Gastrocnemius medialis (tissue), 4 donors: ENCODE data around the gene MBD3L4. TPM values are rescaled to one million over a fixed set of nuclear protein-coding genes. Genes with fewer than 3 reads are reported as not detected.
A peak's percentile ranks its signal among the peaks of the same experiment; 100 is the strongest.
"Not testable (repeated sequence)": the region's sequence is repeated elsewhere in the genome, so short reads cannot be mapped to it uniquely, and the experiment has no call there.

ENCODE experiments used
- ATAC-seq, 2 donors: fragments of 150-250 bp; one replicate each; pipeline ENCODE4 v1.9.1; 2016
- DNase-seq, 2 donors: peaks; one replicate each; pipeline ENCODE4 v3.0.0-alpha.2; 2019
- H3K27ac ChIP-seq, 4 donors: fragments of 200-600 bp; sonication (generic); 1 replicate in 1 of 4; 2 replicates in 3 of 4; pipeline ENCODE4 v1.5.1; 2016 to 2018; ENCODE audit warnings: mild to moderate bottlenecking in 2 of 4, moderate library complexity in 1 of 4
- H3K27me3 ChIP-seq, 3 donors: fragments of 200-600 bp; sonication (generic) in 2 of 3; 1 replicate in 1 of 3; 2 replicates in 2 of 3; pipeline versions ENCODE4 v1.5.1 to v1.6.0; 2016 to 2019; ENCODE audit warnings: mild to moderate bottlenecking in 1 of 3, moderate library complexity in 1 of 3
- H3K36me3 ChIP-seq, 2 donors: fragments of 200-600 bp; sonication (generic) in 1 of 2; one replicate each; pipeline ENCODE4 v1.5.1; 2017 to 2018
- H3K4me1 ChIP-seq, 2 donors: fragments of 200-600 bp; sonication (generic) in 1 of 2; one replicate each; pipeline ENCODE4 v1.5.1; 2016 to 2017; ENCODE audit warnings: mild to moderate bottlenecking in 2 of 2
- H3K4me3 ChIP-seq, 4 donors: fragments of 200-600 bp; sonication (generic) in 3 of 4; 1 replicate in 1 of 4; 2 replicates in 3 of 4; pipeline ENCODE4 v1.5.1; 2016 to 2019; ENCODE audit warnings: mild to moderate bottlenecking in 2 of 4
- H3K9me3 ChIP-seq, 3 donors: fragments of 200-600 bp; sonication (generic) in 2 of 3; 1 replicate in 1 of 3; 2 replicates in 2 of 3; pipeline ENCODE4 v1.5.1; 2016 to 2019
- POLR2A ChIP-seq, 2 donors: fragments of 450-650 bp; IDR thresholded peaks; one replicate each; pipeline ENCODE4 v1.6.1; 2017; ENCODE audit warnings: antibody characterized with exemption in 2 of 2, mild to moderate bottlenecking in 2 of 2, moderate library complexity in 2 of 2
- in situ Hi-C, 4 donors: fragments of 200-750 bp; cut with MboI; loops; one replicate each; pipeline versions ENCODE4 v1.15.0 to v1.8.0; 2017; ENCODE audit warnings: low sequenced_read_pairs in 4 of 4
- intact Hi-C: fragments of 100-400 bp; cut with DNase I; formaldehyde crosslinking; loops from one replicate; pipeline ENCODE4 v1.15.1; 2023; ENCODE audit warnings: low total_unique reads
- total RNA-seq, 4 donors: library from RNA; depleted of rRNA; stranded (reverse); fragments of >200 nt; gene quantifications; one replicate each; pipeline versions ENCODE4 v1.1.0 to v1.2.3, GENCODE V29; 2016
- TF ChIP-seq, protein P1 (sequence below), 5 experiments: fragments of 450-650 bp in 3 of 5; fragments of 200-600 bp in 2 of 5; sonication (generic) in 2 of 5; IDR thresholded peaks in 4 of 5; conservative IDR thresholded peaks in 1 of 5; 1 replicate in 4 of 5; 2 replicates in 1 of 5; pipeline ENCODE4 v1.5.1; 2016 to 2019; ENCODE audit warnings: antibody characterized with exemption in 5 of 5, mild to moderate bottlenecking in 3 of 5, moderate library complexity in 3 of 5

MBD3L4 gene
- not detected for total RNA-seq

DNA sequence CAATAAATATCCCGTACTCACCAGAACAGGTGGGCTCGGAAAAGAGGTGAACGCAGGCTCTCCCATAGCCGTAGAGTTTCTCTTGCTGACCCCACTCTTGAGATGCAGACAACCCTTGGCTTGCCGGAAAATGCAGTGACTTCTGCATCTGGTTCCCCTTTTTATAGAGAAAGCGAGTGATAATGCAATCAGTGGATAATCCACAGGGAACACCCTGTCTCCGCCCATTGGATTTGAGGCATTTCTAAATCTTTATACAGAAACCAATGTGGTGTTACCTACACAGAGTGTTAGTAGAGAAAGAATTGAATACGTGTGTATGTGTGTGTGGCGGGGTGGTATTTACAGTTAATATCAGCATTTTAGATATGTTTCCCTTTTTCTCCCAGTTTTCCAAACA, at the start of gene MBD3L4:
MBD3L4 (minus strand) TSS at position 101 of the 400 bp plus-strand sequence; CDS start at position 66, 35 bp downstream.
- intact Hi-C loops, H3K4me1 ChIP-seq, H3K27me3 ChIP-seq, H3K4me3 ChIP-seq, in situ Hi-C loops, H3K27ac ChIP-seq, DNase-seq, ATAC-seq, H3K9me3 ChIP-seq, H3K36me3 ChIP-seq: not testable (repeated sequence)

DNA sequence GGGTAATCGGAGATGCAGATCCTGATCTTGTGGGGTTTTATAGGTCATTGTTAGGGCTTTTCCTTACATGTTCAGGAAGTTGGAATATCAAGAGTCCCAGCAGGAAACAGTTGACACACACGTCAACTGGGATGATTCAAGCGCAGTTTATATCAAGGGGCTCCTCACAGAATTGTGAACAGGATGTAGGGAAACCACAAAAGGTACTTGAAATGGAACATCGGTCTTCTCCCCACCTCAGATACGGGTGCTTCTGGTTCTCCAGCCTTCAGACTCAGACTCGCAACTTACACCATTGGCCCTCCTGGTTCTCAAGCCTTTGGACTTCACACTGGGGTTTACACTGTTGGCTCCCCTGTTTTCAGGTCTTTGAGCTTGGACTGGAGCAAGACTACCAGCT, 49.0 kb upstream of the MBD3L4 start:
- ATAC-seq (no peak), DNase-seq (no peak)
- in situ Hi-C loops = loop anchor here in 1 of 4 donors (25.0 kb wide), 1 partner anchor 723 kb away; no protein-coding TSS in a partner anchor
- Histone ChIP-seq H3K36me3 (peaks cover 0 to 54% of the 10 kb centered on the region in 2 donors), H3K27ac (no peak overlapping the region), H3K4me3 (no peak overlapping the region), H3K4me1 (no peaks in the 10 kb centered on the region), H3K27me3 (no peaks in the 10 kb centered on the region), H3K9me3 (peaks cover 7 to 43% (median 31%) of the 10 kb centered on the region in 3 donors)
- no peak for TF ChIP-seq POLR2A (IDR thresholded peaks at IDR 0.05)
- TF ChIP-seq, protein P1, sequence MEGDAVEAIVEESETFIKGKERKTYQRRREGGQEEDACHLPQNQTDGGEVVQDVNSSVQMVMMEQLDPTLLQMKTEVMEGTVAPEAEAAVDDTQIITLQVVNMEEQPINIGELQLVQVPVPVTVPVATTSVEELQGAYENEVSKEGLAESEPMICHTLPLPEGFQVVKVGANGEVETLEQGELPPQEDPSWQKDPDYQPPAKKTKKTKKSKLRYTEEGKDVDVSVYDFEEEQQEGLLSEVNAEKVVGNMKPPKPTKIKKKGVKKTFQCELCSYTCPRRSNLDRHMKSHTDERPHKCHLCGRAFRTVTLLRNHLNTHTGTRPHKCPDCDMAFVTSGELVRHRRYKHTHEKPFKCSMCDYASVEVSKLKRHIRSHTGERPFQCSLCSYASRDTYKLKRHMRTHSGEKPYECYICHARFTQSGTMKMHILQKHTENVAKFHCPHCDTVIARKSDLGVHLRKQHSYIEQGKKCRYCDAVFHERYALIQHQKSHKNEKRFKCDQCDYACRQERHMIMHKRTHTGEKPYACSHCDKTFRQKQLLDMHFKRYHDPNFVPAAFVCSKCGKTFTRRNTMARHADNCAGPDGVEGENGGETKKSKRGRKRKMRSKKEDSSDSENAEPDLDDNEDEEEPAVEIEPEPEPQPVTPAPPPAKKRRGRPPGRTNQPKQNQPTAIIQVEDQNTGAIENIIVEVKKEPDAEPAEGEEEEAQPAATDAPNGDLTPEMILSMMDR (IDR thresholded peaks at IDR 0.05 in 4 of 5, conservative IDR thresholded peaks at IDR 0.05 in 1 of 5) = no peak
- intact Hi-C loops = no loop called here

DNA sequence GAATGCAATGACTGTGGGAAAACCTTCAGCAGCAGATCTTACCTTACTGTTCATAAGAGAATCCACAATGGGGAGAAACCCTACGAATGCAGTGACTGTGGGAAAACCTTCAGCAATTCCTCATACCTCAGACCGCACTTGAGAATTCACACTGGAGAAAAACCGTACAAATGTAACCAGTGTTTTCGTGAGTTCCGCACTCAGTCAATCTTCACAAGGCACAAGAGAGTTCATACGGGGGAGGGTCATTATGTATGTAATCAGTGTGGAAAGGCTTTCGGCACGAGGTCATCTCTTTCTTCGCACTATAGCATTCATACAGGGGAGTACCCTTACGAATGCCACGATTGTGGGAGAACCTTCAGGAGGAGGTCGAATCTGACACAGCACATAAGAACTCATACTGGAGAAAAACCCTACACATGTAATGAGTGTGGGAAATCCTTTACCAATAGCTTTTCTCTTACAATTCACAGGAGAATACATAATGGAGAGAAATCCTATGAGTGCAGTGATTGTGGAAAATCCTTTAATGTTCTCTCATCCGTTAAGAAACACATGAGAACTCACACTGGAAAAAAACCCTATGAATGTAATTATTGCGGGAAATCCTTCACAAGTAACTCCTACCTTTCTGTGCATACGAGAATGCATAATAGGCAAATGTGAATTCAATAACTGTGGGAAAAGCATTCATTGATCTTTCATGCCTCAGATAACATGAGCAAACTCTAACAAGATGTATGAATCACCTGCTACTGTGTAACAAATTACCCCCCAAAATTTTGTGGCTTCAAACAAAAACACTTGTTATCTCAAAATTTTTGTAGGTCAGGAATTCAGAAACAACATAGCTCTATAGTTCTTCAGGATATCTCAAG, 43.3 kb upstream of the MBD3L4 start:
- no peak for ATAC-seq
- in situ Hi-C loops = loop anchor here in 1 of 4 donors (25.0 kb wide), 1 partner anchor 729 kb away; no protein-coding TSS in a partner anchor
- intact Hi-C loops = no loop called here
- peaks cover 28 to 84% of the 10 kb centered on the region in 2 donors for H3K36me3 ChIP-seq
- H3K27me3 ChIP-seq = no peaks in the 10 kb centered on the region
- peak overlapping the region in 2 of 4 donors; percentile 3 to 10 for H3K4me3 ChIP-seq
- H3K9me3 ChIP-seq = peaks cover 18 to 88% (median 56%) of the 10 kb centered on the region in 3 donors
- H3K27ac ChIP-seq = no peak overlapping the region
- no peak for TF ChIP-seq POLR2A (IDR thresholded peaks at IDR 0.05)
- no peaks in the 10 kb centered on the region for H3K4me1 ChIP-seq
- DNase-seq = no peak

DNA sequence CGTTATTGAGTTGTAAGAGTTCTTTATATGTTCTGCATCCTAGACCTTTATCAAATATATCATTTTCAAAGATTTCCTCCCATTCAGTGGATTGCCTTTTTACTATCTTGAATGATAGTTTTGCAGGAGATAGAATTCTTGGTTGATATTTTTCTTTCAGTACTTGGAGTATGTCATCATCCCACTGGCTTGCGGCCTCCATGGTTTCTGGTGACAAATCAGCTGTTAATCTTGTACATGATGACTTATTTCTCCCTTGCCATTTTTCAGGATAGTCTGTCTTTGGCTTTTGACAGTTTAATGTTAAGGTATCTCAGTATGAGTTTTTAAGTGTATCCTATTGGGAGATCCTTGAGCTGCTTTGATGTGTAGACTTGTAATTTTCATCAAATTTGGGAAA, 38.0 kb upstream of the MBD3L4 start:
- in situ Hi-C loops = loop anchor here in 1 of 4 donors (25.0 kb wide), 1 partner anchor 734 kb away; no protein-coding TSS in a partner anchor

DNA sequence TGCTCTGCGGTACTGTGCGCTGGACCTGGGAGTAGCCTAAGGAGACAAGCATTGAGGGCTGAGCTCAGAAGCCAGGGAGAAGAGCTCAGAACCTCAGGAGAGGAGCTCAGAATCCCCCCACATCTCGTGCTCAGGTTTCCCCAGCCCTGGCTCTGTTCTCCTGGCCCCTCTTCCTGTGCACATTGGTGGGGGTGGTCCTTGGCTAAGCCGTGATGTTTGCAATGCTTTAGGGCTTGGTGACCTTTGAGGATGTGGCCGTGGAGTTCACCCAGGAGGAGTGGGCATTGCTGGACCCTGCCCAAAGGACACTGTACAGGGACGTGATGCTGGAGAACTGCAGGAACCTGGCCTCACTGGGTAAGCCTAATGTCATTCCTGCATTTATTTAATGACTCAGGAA, 36.2 kb upstream of the MBD3L4 start:
- TF ChIP-seq, protein P1 (IDR thresholded peaks at IDR 0.05 in 4 of 5, conservative IDR thresholded peaks at IDR 0.05 in 1 of 5) = no peak
- TF ChIP-seq POLR2A (IDR thresholded peaks at IDR 0.05) = no peak
- H3K27me3 ChIP-seq = no peaks in the 10 kb centered on the region
- H3K4me1 ChIP-seq = no peaks in the 10 kb centered on the region
- peaks cover 12 to 100% of the 10 kb centered on the region in 2 donors for H3K36me3 ChIP-seq
- DNase-seq = no peak
- intact Hi-C loops (no loop called here), in situ Hi-C loops (loop anchor here in 1 of 4 donors (25.0 kb wide), 1 partner anchor 736 kb away; no protein-coding TSS in a partner anchor)
- no peak overlapping the region for H3K27ac ChIP-seq
- peaks cover 5 to 42% (median 22%) of the 10 kb centered on the region in 3 donors for H3K9me3 ChIP-seq
- no peak overlapping the region for H3K4me3 ChIP-seq
- ATAC-seq = no peak

More for the DNA sequence above, 38.0 kb upstream of the MBD3L4 start:
- peak overlapping the region in 1 of 4 donors; percentile 30 for H3K4me3 ChIP-seq
- peaks cover 24 to 100% of the 10 kb centered on the region in 2 donors for H3K36me3 ChIP-seq
- TF ChIP-seq POLR2A (IDR thresholded peaks at IDR 0.05) = no peak
- no peaks in the 10 kb centered on the region for H3K4me1 ChIP-seq
- no peak overlapping the region for H3K27ac ChIP-seq
- DNase-seq (no peak), ATAC-seq (no peak)
- intact Hi-C loops = no loop called here
- no peaks in the 10 kb centered on the region for H3K27me3 ChIP-seq
- peaks cover 5 to 61% (median 28%) of the 10 kb centered on the region in 3 donors for H3K9me3 ChIP-seq

DNA sequence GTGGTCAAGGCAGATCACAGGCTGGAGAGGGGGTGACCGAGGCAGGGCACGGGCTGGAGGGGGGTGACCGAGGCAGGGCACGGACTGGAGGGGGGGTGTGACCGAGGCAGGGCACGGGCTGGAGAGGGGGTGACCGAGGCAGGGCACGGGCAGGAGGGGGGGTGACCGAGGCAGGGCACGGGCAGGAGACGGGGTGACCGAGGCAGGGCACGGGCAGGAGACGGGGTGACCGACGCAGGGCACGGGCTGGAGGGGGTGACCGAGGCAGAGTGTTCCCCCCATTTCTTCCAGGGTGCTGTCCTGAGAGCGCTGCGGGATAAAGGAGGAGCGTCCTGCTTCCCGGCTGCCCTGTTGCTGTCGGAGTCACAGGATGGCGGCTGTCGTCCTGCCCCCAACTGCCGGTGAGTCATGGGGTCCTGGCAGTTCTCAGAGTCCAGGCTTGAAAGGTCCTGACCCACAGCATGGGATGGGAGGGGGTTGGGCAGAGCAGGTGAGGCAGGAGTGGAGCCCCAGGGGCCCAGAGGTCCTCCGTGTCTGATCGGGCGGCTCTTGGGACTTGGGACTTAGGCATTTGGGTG, 34.8 kb upstream of the MBD3L4 start:
- DNase-seq (no peak), ATAC-seq (no peak)
- H3K4me3 ChIP-seq = no peak overlapping the region
- peaks cover 8 to 96% of the 10 kb centered on the region in 2 donors for H3K36me3 ChIP-seq
- peaks cover 7 to 9% of the 10 kb centered on the region in 2 donors for H3K4me1 ChIP-seq
- in situ Hi-C loops = loop anchor here in 1 of 4 donors (25.0 kb wide), 1 partner anchor 738 kb away; no protein-coding TSS in a partner anchor
- H3K27ac ChIP-seq = no peak overlapping the region
- no peaks in the 10 kb centered on the region for H3K27me3 ChIP-seq
- intact Hi-C loops = no loop called here
- TF ChIP-seq, protein P1 (IDR thresholded peaks at IDR 0.05 in 4 of 5, conservative IDR thresholded peaks at IDR 0.05 in 1 of 5) = no peak
- TF ChIP-seq POLR2A (IDR thresholded peaks at IDR 0.05) = no peak
- H3K9me3 ChIP-seq = peaks cover 0 to 29% (median 14%) of the 10 kb centered on the region in 3 donors
